Cerebellar cortex (tissue), 1 donor: ENCODE data around the gene CCDC159.
"Not testable (repeated sequence)": the region's sequence is repeated elsewhere in the genome, so short reads cannot be mapped to it uniquely, and the experiment has no call there.

Experiments used
- DNase-seq: peaks from one replicate; pipeline ENCODE4 v3.0.0-alpha.2; 2015; ENCODE audit warnings: low spot score

CCDC159 gene

DNA sequence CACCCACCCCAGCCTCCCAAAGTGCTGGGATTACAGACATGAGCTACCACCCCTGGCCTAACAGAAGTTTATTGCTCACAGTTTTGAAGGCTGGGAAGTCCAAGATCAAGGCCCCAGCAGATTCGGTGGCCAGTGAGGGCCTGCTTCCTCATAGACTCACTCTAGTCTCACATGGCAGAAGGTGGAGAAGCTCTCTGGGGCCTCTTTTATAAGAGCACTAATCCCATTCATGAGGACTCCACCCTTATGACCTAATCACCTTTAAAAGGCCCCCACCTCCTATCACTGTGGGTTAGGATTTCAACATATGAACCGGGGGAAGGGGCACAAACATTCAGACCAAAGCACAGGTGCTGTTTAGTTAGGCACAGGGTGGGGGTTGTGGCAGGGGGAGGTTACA, 21.2 kb downstream of the CCDC159 start:
- no peak for DNase-seq

DNA sequence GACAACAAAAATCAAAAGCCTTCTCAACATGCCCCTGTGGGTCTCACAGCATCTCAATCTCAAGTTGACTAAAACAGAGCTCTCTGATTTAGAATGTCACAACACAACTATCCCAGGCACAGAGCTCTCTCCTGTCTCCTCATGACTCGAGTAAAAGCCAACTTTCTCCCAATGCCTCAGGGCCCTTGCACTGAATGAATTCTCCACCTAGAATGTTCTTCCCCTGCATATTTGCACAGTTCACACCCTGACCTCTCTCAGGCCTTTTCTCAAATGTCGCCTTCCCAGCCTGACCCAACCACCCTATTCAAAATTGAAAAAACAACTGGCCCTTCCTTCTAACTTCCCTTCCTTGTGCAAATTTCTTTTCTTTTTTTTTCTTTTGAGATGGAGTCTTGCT, 24.4 kb downstream of the CCDC159 start:
- no peak for DNase-seq

DNA sequence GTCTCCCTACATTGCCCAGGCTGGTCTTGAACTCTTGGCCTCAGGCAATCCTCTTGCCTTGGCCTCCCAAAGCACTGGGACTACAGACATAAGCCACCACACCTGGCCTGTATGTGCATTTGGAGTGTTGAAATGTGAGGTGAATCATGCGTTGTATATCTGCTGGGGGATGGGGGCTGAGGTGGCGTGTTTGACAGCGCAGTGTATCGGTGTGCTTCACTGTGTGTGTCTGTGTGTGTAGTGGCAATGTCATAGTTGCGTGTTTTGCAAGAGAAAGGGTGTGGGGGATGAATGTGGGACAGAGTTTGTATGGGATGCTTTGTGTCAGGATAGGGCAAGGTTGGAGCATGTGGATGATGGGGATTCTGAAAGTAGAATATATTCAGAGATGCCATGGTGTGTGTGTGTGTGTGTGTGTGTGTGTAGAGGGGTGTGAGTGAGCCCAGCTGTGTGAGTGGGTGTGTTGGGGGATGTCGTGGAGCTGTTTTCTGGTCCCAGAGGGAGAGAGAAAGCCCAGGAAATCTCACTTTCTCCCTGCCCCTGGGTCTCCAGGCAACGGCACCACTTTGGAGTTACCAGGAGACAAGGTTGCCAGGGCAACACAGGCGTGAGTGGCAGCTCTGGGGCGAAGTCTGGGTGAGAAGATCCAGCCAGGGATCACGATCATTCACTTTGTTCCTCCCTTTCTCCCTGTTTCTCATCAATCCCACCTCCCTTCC, 27.0 kb downstream of the CCDC159 start:
- DNase-seq: peak; percentile 79

DNA sequence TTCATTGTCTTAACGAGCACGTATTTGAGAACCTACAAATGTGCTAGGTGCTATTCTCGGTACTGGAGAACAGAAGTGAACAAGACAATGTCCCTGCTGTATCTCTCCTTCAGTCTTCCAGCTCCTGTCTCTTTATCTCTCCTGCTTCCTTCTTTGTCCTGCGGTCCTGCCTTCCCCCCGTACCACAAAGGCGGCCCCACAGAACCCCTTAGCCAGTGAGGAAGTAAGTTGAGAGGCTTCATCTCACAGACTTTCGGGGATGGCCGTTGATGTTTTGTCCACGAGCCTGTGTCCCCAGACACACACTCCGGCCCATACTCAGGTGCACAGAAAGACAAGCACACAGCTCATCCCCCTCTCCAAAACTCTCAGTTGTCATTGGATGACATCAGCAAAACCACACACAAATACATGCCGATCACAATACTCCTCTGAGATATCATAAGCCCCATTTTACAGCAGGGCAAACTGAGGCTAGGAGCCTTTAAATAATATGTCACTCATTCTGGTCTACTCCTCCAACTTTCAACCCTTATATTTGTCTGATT, 27.6 kb downstream of the CCDC159 start:
- no peak for DNase-seq

DNA sequence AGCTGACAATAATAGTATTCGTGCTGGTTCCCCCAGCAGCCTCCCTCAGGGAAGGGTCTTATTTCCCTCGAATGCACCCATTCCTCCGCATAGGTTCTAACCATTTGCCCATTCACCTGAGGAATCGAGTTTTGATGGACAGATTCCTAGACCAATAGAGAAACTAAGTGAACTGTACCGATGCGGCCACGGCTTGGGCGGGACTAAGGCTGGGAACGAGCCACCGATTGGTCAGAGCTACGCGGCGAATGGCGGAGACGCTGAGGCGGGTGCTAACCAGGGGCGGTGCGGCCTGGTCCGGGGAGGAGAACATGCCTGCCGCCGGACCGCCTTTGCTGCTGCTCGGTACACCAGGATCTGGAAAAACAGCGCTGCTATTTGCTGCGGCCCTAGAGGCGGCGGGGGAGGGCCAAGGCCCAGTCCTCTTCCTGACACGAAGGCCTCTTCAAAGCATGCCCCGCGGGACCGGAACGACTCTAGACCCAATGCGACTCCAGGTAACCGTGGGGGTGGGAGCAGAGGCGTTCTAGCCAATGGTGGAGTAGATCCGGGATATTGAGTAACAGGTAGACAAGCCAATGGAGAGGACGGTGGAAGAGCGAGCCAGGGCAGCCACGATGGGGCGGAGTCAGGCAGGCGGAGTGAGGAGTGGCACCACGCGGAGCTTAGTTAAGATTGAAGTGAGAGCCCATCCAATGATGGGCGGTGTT, 28.3 kb downstream of the CCDC159 start, which contains the start of gene SWSAP1:
Gene SWSAP1, plus strand, starts transcription at position 234 of the 710 bp plus-strand sequence. Its CDS starts 15 bp downstream, at position 249.
- peak; percentile 100 for DNase-seq

DNA sequence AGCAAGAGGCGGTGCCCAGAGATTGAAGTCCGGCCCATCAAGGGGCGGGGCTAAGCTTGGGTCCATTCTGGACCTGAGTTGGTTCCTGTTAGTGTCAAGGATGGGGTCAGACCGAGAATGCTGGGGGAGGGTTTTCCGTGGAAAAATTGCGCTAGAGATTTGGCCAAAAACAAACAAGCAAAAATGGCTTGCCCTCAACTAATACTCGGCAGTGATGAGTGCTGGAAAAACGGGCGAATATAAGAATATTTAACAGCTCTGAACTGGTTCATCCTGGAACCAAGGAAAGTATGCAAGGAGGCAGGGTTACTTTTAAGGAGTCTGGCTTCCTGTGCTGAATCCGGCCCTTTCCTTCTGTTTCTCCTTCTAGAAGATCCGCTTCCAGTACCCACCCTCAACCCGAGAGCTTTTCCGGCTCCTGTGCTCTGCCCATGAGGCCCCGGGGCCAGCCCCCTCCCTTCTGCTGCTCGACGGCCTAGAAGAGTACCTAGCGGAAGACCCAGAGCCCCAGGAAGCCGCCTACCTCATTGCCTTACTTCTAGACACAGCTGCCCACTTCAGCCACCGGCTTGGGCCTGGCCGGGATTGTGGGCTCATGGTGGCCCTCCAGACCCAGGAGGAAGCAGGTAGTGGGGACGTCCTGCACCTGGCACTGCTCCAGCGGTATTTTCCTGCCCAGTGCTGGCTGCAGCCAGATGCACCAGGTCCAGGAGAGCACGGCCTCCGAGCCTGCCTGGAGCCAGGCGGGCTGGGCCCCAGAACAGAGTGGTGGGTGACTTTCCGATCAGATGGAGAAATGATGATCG, 29.0 kb downstream of the CCDC159 start:
- peak; percentile 70 for DNase-seq

DNA sequence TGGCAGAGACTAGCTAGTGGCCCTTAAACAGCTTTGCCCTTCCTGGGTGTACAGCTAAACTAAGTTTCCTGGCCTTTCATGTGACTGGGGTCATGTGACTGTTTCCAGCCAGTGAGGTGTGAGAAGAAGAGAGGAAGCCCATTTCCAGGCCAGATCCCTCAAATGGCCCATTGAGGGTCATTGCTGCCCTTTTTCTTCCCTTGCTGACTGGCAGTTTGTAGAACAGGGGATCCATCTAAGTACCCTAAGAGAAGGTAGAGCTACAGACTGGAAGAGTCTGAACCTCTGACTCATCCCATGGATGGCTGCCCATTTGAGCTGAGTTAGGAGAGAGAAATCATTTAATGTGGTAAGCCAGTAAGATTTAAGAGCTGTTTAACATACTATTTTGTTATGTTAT, 30.9 kb downstream of the CCDC159 start:
- peak; percentile 49 for DNase-seq

DNA sequence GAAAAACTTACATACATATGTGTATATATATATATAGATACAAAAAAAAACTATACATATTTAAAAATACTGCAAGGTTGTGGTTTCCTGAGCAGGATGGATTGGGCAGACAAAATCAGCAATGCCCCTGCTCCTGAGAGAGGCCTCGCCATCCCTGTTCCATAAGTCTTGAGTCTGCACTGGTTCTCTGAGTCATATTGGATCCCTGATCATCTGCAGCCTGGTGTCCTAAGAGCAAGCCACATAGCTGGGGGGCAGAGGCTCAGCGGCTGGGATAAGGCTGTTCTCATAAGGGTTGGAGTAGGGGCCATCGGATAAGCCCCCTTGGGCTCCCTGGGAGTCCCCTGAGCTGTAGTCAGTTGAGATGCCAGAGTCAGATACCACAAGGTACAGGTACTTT, 31.4 kb downstream of the CCDC159 start:
- DNase-seq: no peak

DNA sequence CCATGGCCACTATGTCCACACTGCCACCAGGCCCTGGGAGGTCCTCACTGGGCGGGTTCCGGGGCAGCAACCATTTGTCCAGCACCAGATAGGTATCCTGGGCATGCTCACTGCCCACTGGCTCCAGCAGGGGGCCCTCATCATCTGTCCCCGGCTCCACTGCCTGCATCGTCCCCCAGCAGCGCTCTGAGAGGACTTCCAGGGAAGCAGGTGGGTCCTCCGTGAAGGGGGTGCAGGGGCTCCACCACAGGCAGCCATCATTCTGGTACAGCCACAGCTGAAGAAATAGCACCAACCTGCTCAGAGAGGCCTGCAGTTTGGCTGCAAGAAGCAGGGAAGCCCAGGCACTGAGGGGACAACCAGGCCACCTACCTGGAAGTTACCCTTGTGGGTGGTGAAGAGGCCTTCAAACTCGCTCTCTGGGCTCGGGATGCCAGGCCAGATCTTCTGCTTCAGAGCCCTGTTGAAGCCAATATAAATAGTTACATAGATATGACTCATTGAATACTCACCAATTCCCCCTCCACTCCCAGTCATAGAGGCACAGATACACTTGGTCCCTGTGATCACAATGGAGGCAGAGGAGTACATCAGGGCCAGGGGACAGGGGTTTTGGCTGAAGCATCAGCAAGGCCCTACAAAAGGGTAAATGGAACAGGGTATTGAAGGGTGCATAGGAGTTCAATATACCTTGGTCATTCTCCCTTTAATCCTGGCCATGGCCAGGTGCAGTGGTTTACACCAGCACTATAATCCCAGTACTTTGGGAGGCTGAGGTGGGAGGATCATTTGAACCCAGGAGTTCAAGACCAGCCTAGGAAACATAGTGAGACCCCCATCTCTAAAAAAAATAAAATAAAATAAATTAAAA, 32.2 kb downstream of the CCDC159 start:
- DNase-seq: peak; percentile 62

DNA sequence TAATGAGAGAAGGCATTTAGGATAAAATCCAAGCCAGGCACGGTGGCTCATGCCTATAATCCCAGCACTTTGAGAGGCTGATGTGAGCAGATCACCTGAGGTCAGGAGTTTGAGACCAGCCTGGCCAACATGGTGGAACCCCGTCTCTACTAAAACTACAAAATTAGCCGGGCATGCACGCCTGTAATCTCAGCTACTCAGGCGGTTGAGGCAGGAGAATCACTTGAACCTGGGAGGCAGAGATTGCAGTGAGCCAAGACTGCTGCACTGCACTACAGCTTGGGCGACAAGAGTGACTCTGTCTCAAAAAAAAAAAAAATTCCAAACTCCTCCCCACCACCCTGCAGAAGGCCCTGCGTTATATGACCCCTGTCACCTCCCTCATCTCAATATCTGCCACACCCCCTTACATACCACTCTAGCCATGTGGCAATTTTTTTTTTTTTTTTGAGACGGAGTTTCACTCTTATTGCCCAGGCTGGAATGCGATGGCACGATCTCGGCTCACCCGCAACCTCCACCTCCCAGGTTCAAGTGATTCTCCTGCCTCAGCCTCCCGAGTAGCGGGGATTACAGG, 33.0 kb downstream of the CCDC159 start:
- DNase-seq: not testable (repeated sequence)

DNA sequence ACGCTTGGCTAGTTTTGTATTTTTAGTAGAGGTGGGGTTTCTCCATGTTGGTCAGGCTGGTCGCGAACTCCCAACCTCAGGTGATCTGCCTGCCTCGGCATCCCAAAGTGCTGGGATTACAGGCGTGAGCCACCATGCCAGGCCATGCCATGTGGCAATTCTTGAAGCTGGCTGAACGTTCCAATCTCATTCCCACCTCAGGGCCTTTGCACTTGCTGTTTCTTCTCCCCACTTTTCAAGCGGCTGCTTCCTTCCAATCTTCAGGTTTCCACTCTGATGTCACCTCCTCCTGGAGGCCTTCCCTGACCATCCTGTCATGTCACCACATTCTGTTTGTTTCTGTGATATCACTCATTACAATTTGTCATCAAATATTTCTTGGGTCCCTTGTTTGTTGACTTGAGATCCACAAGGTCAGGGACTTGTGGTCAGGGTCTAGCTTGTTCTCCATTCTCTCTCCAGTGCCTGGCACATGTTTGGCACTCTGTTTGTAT, 33.6 kb downstream of the CCDC159 start:
- DNase-seq: no peak

DNA sequence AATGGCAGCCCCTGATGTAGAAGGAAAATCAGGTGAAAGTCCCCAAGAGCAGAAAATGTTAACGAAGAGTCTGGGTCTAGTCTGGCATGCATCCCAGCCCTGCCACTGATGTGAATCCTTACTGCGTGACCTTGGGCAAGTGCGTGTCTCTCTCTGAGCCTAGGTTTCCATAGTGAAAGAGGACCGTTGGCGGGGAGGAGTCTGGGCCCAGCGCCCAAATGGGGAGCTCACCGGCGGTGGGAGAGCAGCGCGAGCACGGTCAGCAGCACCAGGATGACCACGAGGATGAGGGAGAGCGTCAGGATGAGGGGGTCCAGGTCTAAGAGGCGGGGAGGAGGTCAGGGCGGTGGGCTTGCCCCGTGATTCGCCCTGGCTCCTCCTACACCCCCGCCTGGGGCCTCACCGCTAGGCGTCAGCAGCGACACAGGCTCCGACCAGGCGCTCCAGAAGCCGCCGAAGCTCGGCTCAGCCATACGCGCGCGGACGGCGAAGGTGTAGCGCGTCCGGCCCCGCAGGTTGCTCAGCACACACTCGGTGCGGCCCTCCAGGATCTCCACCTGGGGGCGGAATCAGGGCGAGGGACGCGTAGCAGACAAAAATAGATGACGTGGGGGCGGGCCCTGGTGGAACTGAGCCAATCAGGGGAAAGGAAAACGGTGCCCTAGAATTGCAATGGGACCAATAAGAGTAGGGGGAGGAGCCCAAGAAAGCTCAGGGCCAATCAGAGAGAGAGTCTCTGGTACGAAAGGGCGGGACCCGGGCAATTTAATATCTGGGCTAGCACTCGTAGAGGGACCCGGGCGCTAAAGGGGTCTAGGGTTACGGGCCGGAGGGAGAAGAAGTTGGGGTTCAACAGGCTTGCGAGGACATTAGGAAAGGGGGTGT, 34.6 kb downstream of the CCDC159 start:
- peak; percentile 99 for DNase-seq

DNA sequence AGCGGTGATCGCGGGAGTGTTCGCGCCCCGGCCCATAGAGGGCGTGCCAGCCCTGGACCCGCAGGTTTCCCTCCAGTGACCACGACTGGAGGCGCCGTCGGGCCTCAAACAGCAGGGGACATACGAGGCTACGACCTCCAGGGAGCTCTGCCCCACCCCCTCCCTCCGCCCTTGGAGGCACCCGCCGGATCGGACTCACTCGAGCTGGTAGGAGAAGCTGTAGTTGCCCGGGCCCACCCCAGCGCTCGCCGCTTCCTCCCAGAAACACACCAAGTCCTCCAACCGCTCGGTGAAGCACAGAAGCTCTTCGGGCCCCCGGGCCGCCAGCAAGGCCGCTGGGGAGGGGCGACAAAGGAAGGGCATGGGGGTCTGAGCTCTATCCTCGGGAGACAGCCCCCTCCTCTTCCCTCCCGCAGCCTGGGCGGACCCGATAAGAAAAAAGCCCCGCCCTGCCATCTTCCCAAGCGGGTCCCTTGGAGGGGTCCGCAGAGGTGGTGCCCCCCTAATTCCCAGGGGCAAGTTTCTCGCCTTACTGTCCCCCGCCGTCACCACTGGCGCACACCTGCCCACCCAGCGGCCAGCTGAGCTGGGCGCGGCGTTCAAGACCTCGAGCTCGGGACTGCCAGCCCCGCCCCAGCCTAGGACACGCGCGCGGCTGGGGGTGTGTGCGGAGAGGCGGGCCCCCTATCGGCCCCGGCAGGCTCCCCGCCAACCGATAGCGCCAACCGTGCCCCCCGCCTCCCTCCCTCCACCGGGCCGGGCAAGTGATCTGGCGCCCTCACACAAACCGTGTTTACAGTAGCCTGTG, 36.8 kb downstream of the CCDC159 start:
- peak; percentile 39 for DNase-seq

DNA sequence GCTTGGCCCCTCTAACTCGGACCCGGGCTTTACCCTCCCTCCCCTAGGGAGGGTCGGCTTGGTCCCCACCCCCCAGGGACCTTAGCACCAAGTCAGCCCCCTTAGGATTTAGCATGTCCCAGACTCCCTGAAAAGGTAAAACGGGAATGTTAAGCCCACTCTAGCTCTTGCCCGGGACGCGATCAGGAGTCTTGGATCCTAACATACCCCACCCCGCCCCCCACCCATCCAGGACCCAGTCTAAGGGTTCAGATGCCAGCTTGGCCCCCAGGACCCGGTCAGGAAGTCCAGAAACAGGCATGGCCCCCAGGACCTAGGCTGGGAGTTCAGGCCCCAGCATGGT, 37.4 kb downstream of the CCDC159 start:
- no peak for DNase-seq

DNA sequence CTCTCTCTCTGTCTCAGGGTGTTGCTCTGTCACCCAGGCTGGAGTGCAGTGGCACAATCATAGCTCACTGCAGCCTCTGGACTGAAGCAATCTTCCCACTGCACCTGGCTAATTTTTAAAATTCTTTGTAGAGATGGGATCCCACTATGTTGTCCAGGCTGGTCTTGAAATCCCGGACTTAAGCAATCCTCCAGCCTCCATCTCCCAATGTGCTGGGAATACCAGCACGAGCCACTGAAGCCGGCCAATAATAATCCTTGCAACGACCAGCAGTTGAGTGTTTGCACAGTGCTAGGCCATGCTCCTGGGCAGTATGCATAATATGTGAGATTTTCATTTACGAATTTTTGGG, 38.4 kb downstream of the CCDC159 start:
- no peak for DNase-seq

DNA sequence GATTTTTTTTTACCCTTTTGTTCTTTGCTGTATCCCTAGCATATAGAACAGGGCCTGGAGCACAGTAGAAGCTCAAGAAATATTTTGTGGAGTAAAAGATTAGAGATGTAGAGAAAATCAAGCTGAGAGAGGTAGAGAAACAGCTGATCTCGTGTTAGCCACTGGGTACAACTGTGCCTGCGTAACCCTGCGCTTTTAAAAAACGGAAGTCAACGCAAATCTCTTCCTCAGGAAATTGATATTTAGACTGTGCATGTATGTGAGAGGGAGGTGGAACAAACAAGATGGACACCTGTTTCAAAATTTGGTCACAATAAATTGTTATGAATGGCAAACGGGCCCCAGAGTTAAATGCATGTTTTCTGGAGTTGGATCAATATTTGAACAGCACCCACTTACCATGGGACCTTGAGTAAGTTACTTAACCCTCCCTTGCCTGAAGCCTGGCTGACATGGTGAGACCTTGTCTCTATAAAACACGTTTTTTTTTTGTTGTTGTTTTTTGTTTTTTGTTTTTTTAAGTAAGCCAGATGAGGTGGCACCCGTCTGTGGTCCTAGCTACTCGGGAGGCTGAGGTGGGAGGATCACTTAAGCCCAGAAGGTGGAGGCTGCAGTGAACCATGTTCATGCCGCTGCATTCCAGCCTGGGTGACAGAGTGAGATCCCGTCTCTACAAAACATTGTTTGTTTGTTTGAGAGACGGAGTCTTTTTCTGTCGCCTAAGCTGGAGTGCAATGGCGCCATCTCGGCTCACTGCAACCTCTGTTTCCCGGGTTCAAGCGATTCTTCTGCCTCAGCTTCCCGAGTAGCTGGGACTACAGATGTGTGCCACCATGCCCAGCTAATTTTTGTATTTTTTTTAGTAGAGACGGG, 41.1 kb downstream of the CCDC159 start:
- no peak for DNase-seq

DNA sequence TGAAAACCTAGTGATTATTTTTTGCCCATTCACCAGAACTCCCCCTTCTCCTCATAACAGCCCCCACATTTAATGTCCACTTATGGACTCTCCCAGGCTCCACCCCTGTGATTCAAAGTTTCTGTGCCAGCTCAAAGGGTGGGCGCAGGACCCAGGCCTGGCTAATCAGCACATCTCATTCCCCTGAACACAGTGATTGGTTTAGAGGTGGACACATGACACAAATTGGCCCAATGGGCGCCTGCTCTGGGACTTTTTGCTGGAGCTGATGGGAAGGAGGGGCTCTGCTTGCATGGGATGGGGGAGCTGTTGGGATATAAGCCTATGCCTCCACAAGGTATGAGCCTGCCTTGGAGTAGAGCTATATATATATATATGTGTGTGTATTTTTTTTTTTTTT, 44.0 kb downstream of the CCDC159 start:
- no peak for DNase-seq
